GM18505 (cell line): ENCODE results near the gene MAD1L1.
"Not testable (repeated sequence)": the region's sequence is repeated elsewhere in the genome, so short reads cannot be mapped to it uniquely, and the experiment has no call there.

Experiments
- ATAC-seq: cut with Tn5 transposase; IDR thresholded peaks from one replicate; pipeline ENCODE4 v1.9.1; 2021; ENCODE audit not compliant: unreplicated experiment
- POLR2A ChIP-seq: IDR thresholded peaks from 4 replicates; pipeline ENCODE4 v1.6.1; 2011; ENCODE audit warnings: borderline replicate concordance; ENCODE audit not compliant: insufficient read depth, insufficient read length; ENCODE audit errors: extremely low read depth

The MAD1L1 gene

DNA sequence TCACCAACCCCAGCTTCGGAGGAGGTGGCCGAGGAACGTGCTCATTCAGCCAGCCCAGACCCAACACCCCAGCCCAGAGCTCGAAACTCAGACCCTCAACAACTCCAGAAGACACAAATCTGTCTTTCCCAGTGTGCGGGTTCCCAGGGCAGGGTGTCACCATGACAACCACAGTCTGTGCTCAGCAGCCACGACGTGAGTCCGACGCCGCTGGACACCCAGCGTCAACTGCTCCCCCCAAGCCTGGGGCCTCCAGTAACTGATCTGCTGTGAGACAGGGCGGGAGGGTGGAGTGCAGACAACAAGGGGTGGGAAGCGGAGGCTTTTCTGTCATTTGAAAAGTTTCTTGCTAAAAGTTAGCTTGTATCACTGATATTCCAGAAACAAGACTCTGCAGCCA is 167.2 kb downstream of the MAD1L1 start:
- no peak for TF ChIP-seq POLR2A
- ATAC-seq, result no peak

- ATAC-seq, result no peak
- TF ChIP-seq POLR2A, result no peak
Observed at GRCh38 chr7:2063563-2064260, 169.0 kb downstream of the MAD1L1 start.

DNA sequence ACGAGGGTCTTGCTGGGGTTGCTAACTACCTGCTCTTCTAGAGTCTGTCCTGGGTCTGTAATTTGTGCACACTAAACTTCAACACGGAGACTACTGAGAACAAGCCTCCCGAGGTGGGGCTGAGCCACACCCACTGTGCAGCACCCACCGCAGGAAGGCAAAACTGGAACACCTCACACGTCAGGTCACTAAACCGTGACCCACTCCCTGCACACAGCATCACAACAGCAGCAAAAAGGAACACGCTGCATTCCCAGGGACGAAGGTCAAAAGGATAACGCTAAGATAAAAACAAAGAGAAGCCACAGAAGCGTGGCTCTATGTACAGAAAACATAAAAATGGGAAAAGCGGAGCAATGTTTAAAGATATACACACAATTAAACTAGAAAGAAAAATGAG is 170.1 kb downstream of the MAD1L1 start:
- TF ChIP-seq POLR2A, result no peak
- no peak for ATAC-seq

DNA sequence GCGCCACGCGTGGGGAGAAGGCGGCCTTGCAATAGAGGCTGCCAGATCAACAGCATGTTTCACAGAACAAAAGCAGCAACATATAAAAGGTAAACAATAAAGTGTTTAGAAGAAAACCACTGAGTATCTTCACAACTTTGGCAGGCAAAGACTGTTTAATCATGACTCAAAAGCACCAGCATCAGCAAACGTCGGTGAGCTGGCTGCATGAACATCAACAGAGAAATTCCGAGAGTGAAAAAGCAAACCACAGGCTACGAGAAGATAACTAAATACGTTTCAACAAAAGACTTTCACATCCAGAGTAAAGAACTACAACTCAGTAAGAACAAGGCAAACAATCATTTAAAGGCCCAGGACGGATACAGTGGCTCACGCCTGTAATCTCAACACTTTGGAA is 172.0 kb downstream of the MAD1L1 start:
- ATAC-seq, result no peak
- TF ChIP-seq POLR2A, result no peak

- TF ChIP-seq POLR2A, result no peak
- ATAC-seq, result no peak
Observed at GRCh38 chr7:2059964-2060700, 172.6 kb downstream of the MAD1L1 start.

- ATAC-seq, result not testable (repeated sequence)
Observed at GRCh38 chr7:2058246-2058645, 174.5 kb downstream of the MAD1L1 start.

- ATAC-seq, result no peak
- no peak for TF ChIP-seq POLR2A
Observed at GRCh38 chr7:2055956-2056355, 176.8 kb downstream of the MAD1L1 start.

DNA sequence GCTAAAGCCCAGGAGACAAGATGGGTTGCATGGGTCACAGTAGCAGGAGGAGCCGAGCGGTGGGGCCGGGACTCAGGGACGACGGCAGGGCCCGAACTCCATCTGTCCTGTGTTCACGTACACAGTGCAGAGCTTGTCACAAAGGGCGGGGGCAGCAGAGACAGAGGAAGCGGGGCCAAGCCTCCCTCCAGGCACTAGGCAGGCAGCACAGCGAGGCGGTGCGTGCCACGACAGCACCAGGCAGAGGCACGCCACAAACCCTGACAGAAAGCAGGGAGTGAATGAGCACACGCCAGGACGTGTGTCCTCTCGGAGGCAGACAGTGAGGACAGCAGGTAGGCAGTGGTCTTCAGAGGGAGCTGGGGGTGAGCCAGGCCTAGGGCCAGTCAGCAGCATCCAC is 177.8 kb downstream of the MAD1L1 start:
- no peak for ATAC-seq
- TF ChIP-seq POLR2A, result no peak

GRCh38 chr7:2053395-2053794 is 179.3 kb downstream of the MAD1L1 start:
- TF ChIP-seq POLR2A, result no peak
- ATAC-seq, result no peak

GRCh38 chr7:2052657-2053048 is 180.1 kb downstream of the MAD1L1 start:
- no peak for TF ChIP-seq POLR2A
- ATAC-seq, result no peak

DNA sequence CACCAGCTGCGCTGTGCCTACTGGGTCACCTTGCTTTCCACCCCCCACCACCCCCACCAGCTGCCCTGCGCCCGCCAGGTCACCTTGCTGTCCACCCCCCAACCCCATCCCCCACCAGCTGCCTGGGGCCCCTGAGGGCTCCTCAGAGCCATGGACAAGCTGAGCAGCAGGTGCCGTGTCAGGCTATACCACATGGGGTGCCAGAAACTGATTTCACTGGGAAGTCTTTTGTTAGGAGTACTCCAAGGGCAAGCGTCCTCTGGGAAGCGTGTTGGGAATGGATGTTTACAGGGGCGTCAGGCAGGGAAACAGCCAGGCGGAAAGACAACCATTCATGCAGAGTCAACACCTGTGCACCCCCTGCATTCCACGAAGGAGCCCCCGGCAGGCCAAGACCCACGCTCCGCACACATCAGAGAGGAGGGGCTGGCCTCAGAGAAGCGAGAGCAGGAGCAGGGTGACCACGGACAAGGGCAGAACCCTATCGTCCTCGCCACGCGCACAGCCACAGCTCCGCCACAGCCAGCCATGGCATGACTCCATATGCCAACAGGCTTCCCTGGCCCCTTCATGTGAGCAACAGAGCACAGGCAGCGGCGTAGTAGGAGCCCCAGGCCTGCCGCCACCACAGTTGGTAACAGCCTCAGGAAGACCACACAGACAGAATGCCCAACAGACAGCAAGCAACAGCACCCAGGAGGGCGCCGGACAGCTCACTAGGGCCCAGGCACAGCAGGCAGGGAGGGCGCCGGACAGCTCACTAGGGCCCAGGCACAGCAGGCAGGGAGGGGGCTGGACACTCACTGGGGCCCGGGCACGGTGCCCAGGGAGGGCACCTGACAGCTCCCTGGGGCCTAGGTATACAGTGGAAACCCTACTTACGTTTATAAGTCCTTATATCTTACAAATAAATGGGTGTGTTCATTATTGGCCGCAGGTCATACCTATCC is 180.8 kb downstream of the MAD1L1 start:
- no peak for TF ChIP-seq POLR2A
- no peak for ATAC-seq

GRCh38 chr7:2050511-2050866 is 182.3 kb downstream of the MAD1L1 start:
- no peak for TF ChIP-seq POLR2A
- ATAC-seq, result no peak

GRCh38 chr7:2049782-2050510 is 182.8 kb downstream of the MAD1L1 start:
- TF ChIP-seq POLR2A, result no peak
- no peak for ATAC-seq
